Lower leg skin (tissue), 4 donors: ENCODE data around the gene CD55. TPM values are rescaled to one million over a fixed set of nuclear protein-coding genes. Genes with fewer than 3 reads are reported as not detected.

Experiments used
- DNase-seq, 2 donors: peaks; one replicate each; pipeline ENCODE4 v3.0.0-alpha.2; 2019; ENCODE audit warnings: low spot score in 2 of 2
- H3K4me3 ChIP-seq: fragments of 200-600 bp; sonication (generic); 2 replicates; pipeline ENCODE4 v1.5.1; 2017; ENCODE audit warnings: mild to moderate bottlenecking, low read depth; ENCODE audit not compliant: poor library complexity, severe bottlenecking
- POLR2A ChIP-seq, 2 donors: fragments of 450-650 bp; IDR thresholded peaks; one replicate each; pipeline ENCODE4 v1.6.1; 2016 to 2017; ENCODE audit warnings: antibody characterized with exemption in 2 of 2, mild to moderate bottlenecking in 1 of 2, moderate library complexity in 1 of 2
- WGBS, 2 donors: methylation state at CpG; one replicate each; pipeline ENCODE4 v1.1.5; 2018; 5-methylcytosine and 5-hydroxymethylcytosine counted together
- intact Hi-C: fragments of 100-400 bp; cut with DNase I; formaldehyde crosslinking; loops from one replicate; pipeline ENCODE4 v1.15.0; 2023; ENCODE audit warnings: low total_unique reads
- total RNA-seq, 4 donors: library from RNA; depleted of rRNA; stranded (reverse); fragments of >200 nt; gene quantifications; one replicate each; pipeline ENCODE4 v1.1.0, GENCODE V29; 2016
- TF ChIP-seq, protein P1 (sequence below), 3 donors: fragments of 450-650 bp; IDR thresholded peaks; one replicate each; pipeline ENCODE4 v1.5.1; 2016; ENCODE audit warnings: antibody characterized with exemption in 3 of 3, mild to moderate bottlenecking in 3 of 3, moderate library complexity in 2 of 3

The CD55 gene
- total RNA-seq, 4 donors from 2014 or later = 153 to 260 (median 238) TPM

DNA sequence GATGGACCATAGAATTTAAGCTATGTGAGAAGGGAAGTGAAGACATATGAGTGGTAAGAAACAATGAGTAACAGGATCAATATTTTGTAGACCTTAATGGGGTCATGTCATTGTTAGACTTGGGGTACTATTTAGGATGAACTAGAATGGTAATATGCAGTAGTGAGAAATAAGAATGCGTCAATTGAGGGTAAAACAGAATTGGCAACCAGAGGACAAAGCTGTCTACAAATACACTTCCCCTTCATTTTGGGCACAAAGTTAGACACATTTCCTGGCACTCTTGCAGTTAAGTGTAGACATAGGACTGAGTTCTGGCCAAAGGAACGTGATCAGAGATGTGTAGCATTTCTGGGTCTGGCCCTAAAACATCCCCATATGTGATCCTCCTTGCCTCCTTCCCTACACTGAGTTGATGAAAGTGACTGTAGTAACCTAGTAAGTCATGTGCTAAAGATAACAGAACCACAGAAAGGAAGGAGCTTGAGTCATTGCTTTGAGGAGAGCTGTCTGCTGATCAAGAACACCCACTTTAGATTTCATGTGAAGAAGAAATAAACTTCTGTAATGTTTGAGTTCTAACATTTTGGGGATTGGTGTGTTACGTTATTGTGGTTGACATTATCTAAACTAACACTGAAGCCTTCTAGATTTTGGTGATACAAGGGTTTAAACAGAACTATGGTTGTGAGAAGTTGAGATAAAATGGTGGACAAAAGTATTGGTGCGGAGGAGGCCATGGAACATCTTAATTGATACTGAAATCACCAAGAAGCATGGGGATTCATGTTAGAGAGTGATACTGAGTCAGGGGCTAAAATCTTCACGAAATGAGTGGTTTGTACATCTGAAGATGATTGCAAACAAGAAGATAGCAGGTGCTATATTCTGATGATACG is 41.7 kb downstream of the CD55 start:
- TF ChIP-seq, protein P1, sequence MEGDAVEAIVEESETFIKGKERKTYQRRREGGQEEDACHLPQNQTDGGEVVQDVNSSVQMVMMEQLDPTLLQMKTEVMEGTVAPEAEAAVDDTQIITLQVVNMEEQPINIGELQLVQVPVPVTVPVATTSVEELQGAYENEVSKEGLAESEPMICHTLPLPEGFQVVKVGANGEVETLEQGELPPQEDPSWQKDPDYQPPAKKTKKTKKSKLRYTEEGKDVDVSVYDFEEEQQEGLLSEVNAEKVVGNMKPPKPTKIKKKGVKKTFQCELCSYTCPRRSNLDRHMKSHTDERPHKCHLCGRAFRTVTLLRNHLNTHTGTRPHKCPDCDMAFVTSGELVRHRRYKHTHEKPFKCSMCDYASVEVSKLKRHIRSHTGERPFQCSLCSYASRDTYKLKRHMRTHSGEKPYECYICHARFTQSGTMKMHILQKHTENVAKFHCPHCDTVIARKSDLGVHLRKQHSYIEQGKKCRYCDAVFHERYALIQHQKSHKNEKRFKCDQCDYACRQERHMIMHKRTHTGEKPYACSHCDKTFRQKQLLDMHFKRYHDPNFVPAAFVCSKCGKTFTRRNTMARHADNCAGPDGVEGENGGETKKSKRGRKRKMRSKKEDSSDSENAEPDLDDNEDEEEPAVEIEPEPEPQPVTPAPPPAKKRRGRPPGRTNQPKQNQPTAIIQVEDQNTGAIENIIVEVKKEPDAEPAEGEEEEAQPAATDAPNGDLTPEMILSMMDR (IDR thresholded peaks at IDR 0.05) = no peak
- no peak for TF ChIP-seq POLR2A (IDR thresholded peaks at IDR 0.05)
- WGBS, 2 donors = 92 to 95% methylated on average over 6 of the region's 6 CpGs
- no peak for DNase-seq
- intact Hi-C loops = no loop called here
- H3K4me3 ChIP-seq = no peak overlapping the region

DNA sequence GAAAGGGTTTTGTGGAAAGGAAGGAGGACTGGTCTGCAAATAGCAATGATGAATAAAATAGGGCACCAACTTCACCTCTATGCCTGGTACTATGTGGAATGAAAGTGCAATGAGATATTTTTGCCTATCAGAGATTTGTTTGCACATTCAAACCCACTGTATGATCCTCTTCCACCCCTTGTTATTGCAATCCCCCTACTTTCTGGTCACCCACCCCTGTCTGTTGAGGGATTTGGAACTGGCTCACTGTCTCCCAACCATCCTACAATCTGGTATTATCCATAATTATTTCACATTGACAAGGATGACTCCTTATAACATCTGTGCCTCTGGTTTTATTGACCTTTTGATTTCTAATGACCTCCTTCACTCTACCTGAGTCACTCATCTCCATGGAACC is 42.4 kb downstream of the CD55 start:
- no peak for TF ChIP-seq POLR2A (IDR thresholded peaks at IDR 0.05)
- TF ChIP-seq, protein P1 (IDR thresholded peaks at IDR 0.05) = no peak

DNA sequence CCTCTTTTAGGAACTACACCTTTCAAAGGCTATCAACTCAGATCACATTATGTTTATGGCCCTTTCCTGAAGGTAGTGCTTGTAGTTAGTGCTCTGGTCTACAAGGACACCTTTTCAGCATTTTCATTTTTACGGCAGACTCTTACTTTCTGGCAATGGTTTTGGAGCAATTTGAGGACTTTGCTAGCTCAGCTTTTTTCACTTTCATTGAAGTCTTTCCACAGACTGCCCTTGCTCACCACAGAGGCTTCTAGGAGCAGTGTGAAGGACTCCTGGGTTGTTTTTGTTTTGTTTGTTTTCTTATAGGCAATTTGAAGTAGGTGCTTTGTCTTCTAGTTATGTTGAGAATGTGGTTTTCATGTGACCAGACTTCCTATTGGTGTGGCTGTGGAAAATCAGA is 43.1 kb downstream of the CD55 start:
- no peak for TF ChIP-seq POLR2A (IDR thresholded peaks at IDR 0.05)
- TF ChIP-seq, protein P1 (IDR thresholded peaks at IDR 0.05) = no peak
- 94 to 95% methylated on average over 1 of the region's 1 CpG for WGBS, 2 donors
- no peak overlapping the region for H3K4me3 ChIP-seq
- intact Hi-C loops = no loop called here
- DNase-seq = no peak

More for the DNA sequence above, 42.4 kb downstream of the CD55 start:
- no peak for DNase-seq
- H3K4me3 ChIP-seq = no peak overlapping the region
- intact Hi-C loops = no loop called here

DNA sequence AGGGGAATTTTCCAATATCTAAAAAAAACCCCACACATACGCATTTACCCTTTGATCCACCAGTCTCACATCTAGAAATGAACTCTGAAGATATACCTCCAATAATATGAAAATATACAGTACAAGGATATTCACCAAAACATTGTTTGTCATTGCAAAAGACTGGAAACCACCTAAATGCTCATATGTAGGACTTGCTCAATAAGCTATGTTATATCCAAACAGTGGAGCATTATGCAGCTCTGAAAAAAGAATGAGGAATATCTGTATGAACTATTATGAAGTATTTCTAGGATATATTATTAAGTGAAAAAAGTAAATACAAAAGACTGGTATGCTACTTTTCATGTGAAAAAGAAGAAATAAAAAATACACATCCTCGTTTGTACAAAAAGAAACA is 43.6 kb downstream of the CD55 start:
- DNase-seq = no peak
- 90 to 96% methylated on average over 2 of the region's 2 CpGs for WGBS, 2 donors
- no peak overlapping the region for H3K4me3 ChIP-seq
- intact Hi-C loops = no loop called here
- TF ChIP-seq, protein P1 (IDR thresholded peaks at IDR 0.05) = no peak
- TF ChIP-seq POLR2A (IDR thresholded peaks at IDR 0.05) = no peak

DNA sequence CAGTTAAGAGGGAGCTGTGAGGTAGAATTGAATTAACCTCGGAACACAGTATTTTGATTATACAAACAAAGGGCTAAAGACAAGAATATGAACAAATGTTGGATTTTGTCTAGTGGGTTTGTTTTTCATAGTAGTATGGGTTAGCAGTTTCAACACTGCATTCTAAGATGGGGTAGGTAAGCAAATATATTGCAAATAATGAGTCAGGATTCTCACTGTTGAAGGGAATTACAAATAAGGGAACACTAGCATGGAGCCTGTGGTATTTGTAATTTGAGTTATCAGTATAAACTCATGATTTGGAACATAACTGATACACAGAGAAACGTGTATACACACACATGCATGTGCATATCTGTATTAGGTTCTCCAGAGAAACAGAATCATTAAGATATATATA is 44.5 kb downstream of the CD55 start:
- intact Hi-C loops = no loop called here
- no peak overlapping the region for H3K4me3 ChIP-seq
- no peak for DNase-seq
- 88 to 92% methylated on average over 2 of the region's 2 CpGs for whole genome bisulfite sequencing, 2 donors
- TF ChIP-seq, protein P1 (IDR thresholded peaks at IDR 0.05) = no peak
- no peak for TF ChIP-seq POLR2A (IDR thresholded peaks at IDR 0.05)

DNA sequence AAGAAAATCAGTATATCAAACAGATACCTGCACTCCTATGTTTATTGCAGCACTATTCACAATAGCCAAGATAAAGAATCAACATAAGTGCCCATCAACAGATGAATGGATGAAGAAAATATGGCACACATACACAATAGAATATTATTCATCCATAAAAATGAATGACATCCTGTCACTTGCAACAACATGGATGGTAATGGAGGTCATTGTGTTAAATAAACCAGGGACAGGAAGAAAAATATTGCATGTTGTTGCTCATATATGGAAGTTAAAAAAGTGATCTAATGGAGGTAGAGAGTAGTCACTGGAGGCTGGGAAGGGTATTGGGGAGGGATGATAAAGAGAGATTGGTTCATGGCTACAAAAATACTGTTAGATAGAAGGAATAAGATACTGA is 67.2 kb downstream of the CD55 start:
- intact Hi-C loops = no loop called here
- no peak for TF ChIP-seq POLR2A (IDR thresholded peaks at IDR 0.05)
- TF ChIP-seq, protein P1 (IDR thresholded peaks at IDR 0.05) = no peak
- no peak for DNase-seq
- no peak overlapping the region for H3K4me3 ChIP-seq
